Measurements from ENCODE around the gene FIBIN. TPM values are rescaled to one million over a fixed set of nuclear protein-coding genes. Genes with fewer than 3 reads are reported as not detected.

Gene FIBIN
- total and polyA plus RNA-seq, 11 donors, result 5.4 to 16.4 (median 7.5) TPM

DNA sequence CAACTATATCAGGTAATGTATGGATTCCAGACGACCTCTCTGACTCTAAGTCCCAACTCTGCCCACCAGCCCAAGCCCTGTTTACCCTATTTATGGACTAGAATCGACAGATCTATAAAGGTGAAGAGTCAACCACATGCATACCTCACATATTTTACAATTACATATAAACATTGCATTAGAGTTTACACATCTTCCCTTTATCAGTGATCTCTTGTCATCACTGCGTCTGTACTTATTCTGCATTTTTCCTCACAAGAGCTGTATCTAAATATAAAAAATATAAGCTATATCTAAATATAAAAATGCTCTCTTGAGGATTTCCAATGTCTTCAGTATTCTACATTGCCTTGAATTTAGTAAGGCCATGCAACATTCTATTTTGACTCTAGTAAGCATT lies 8.5 kb downstream of the FIBIN start:
- no peaks in the 10 kb centered on the region for H3K9me3 ChIP-seq
- no peak overlapping the region for H3K4me3 ChIP-seq
- ATAC-seq (no peak), DNase-seq (no peak)
- WGBS, 4 donors, result 52 to 64% (median 61%) methylated on average over 3 of the region's 3 CpGs
- TF ChIP-seq, protein P1, sequence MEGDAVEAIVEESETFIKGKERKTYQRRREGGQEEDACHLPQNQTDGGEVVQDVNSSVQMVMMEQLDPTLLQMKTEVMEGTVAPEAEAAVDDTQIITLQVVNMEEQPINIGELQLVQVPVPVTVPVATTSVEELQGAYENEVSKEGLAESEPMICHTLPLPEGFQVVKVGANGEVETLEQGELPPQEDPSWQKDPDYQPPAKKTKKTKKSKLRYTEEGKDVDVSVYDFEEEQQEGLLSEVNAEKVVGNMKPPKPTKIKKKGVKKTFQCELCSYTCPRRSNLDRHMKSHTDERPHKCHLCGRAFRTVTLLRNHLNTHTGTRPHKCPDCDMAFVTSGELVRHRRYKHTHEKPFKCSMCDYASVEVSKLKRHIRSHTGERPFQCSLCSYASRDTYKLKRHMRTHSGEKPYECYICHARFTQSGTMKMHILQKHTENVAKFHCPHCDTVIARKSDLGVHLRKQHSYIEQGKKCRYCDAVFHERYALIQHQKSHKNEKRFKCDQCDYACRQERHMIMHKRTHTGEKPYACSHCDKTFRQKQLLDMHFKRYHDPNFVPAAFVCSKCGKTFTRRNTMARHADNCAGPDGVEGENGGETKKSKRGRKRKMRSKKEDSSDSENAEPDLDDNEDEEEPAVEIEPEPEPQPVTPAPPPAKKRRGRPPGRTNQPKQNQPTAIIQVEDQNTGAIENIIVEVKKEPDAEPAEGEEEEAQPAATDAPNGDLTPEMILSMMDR (IDR thresholded peaks at IDR 0.05), result no peak
- H3K27ac ChIP-seq, result no peak overlapping the region
- intact Hi-C loops (cut with DNase I), result no loop called here
- no peaks in the 10 kb centered on the region for H3K4me1 ChIP-seq
- H3K27me3 ChIP-seq, result no peaks in the 10 kb centered on the region
- H3K36me3 ChIP-seq, result no peaks in the 10 kb centered on the region

DNA sequence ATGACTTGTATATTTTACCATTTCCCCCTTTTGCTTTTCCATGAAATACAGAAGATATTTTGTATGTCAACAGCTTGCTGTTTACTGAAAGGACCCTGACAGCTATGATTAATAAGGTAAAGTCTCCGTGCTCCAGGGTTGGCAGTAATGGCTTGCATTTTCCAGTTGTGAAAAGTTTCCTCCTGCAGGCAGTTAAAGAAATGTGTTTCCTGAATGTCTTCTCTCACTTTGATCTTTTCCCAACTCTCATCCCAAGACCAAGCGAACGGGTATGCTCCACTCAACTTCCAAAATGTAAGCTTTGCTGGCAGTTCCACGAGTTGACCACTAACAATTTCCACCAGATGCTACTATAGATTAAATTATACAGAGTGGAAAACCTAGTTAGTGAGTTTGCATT lies 8.9 kb downstream of the FIBIN start:
- Histone ChIP-seq H3K27me3 (no peaks in the 10 kb centered on the region), H3K27ac (no peak overlapping the region), H3K4me1 (no peaks in the 10 kb centered on the region), H3K36me3 (no peaks in the 10 kb centered on the region), H3K4me3 (no peak overlapping the region), H3K9me3 (no peaks in the 10 kb centered on the region)
- 61 to 71% (median 69%) methylated on average over 4 of the region's 4 CpGs for WGBS, 4 donors
- DNase-seq (no peak), ATAC-seq (no peak)
- TF ChIP-seq POLR2A (IDR thresholded peaks at IDR 0.05), result no peak
- TF ChIP-seq, protein P1 (IDR thresholded peaks at IDR 0.05), result no peak
- intact Hi-C loops (cut with DNase I), result no loop called here

DNA sequence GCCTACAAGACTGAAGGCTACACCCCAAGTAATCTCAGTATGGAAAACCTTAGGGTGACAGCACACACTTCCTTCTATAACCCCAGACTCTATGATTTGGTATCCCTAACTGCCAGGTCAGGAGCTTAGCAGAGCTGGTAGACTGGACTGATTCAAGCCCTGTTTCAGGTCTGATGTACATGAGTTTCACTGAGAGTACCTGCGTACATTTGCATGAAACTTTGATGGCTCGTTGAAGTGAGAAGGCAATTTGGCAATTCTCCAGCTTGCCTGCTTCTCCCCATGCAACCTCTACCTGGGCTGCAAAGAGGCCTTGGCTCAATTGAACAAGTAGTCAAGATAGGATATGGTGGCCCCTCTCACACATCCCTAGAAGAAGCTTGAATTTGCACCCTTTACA lies 10.2 kb downstream of the FIBIN start:
- no peak overlapping the region for H3K4me3 ChIP-seq
- H3K27ac ChIP-seq, result no peak overlapping the region
- DNase-seq (no peak), ATAC-seq (no peak)
- H3K27me3 ChIP-seq, result no peaks in the 10 kb centered on the region
- WGBS, 4 donors, result 87 to 100% (median 92%) methylated on average over 2 of the region's 2 CpGs
- no peaks in the 10 kb centered on the region for H3K4me1 ChIP-seq
- no peaks in the 10 kb centered on the region for H3K36me3 ChIP-seq
- H3K9me3 ChIP-seq, result no peaks in the 10 kb centered on the region
- intact Hi-C loops (cut with DNase I), result no loop called here
- no peak for TF ChIP-seq POLR2A (IDR thresholded peaks at IDR 0.05)
- TF ChIP-seq, protein P1 (IDR thresholded peaks at IDR 0.05), result no peak

DNA sequence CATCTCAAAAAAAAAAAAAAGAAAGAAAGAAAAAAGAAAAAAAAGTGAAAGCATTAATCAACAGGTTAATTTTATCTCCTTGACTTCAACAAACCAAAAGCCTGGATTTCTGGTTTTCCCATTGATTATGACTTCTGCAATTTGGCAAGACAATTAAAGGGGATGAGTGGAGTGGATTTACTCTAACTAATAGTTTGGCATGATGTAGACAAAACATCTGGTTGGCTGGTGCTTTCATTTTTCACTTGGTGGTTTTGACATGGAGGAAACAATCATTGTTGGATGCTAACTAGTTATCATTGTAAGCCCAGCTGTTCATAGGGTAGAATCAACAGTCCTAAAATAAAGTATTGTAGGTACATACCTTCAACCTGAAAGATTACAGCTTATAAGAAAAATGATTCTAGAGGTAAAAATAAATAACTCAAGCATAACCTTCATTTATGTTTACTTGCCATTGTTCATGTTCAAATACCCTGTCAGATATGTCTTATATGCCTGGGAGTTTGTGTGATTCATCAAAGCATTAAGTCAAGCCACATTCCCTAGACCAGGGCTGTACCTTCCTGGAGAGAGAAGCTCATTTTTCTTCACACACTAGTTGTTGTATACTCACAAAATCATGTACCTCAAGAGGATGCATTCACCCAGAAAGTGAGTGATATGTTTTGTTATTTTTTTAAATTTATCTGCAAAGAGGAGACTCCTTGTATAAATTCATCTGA lies 15.1 kb downstream of the FIBIN start:
- Histone ChIP-seq H3K36me3 (no peaks in the 10 kb centered on the region), H3K9me3 (peaks cover 0 to 9% (median 0%) of the 10 kb centered on the region in 12 donors), H3K4me3 (no peak overlapping the region), H3K27me3 (no peaks in the 10 kb centered on the region), H3K4me1 (peaks cover 0 to 16% (median 0%) of the 10 kb centered on the region in 12 donors), H3K27ac (no peak overlapping the region)
- TF ChIP-seq POLR2A (IDR thresholded peaks at IDR 0.05), result no peak
- intact Hi-C loops (cut with DNase I), result no loop called here
- no peak for ATAC-seq
- no peak for DNase-seq

Measured in heart left ventricle (tissue), 16 donors.